GM18505 (cell line): ENCODE measurements around the gene XYLT1.

ENCODE experiments used
- ATAC-seq: cut with Tn5 transposase; IDR thresholded peaks from one replicate; pipeline ENCODE4 v1.9.1; 2021; ENCODE audit not compliant: unreplicated experiment
- POLR2A ChIP-seq: IDR thresholded peaks from 4 replicates; pipeline ENCODE4 v1.6.1; 2011; ENCODE audit warnings: borderline replicate concordance; ENCODE audit not compliant: insufficient read depth, insufficient read length; ENCODE audit errors: extremely low read depth

XYLT1 gene

GRCh38 chr16:17358846-17359245, 111.9 kb downstream of the XYLT1 start:
- no peak for ATAC-seq
- TF ChIP-seq POLR2A, result no peak

DNA sequence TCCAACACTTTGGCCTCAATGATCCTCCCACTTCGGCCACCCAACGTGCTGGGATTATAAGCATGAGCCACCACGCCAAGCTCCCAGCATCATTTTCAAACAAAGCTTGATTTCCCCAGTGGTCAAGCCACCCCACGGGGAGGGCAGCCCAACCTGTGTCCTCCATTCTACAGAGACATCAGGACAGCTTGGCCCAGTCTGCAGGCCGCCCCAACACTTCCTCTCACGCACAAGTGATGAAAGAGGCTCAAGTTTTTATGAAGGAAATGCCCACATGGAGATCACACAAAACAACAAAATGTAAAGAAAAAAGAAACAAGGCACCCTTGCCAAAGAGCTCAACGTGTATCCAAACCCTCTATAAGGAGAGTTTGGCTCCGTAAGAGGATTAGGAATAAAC, 112.4 kb downstream of the XYLT1 start:
- no peak for ATAC-seq

GRCh38 chr16:17357307-17358062, 113.3 kb downstream of the XYLT1 start:
- ATAC-seq, result no peak
- TF ChIP-seq POLR2A, result no peak

More for the DNA sequence above, 112.4 kb downstream of the XYLT1 start:
- TF ChIP-seq POLR2A, result no peak

- no peak for ATAC-seq
Measured at GRCh38 chr16:17356243-17356933, 114.4 kb downstream of the XYLT1 start.

GRCh38 chr16:17354685-17355084, 116.1 kb downstream of the XYLT1 start:
- ATAC-seq, result no peak
- no peak for TF ChIP-seq POLR2A

More at GRCh38 chr16:17356243-17356933, 114.4 kb downstream of the XYLT1 start:
- TF ChIP-seq POLR2A, result no peak

DNA sequence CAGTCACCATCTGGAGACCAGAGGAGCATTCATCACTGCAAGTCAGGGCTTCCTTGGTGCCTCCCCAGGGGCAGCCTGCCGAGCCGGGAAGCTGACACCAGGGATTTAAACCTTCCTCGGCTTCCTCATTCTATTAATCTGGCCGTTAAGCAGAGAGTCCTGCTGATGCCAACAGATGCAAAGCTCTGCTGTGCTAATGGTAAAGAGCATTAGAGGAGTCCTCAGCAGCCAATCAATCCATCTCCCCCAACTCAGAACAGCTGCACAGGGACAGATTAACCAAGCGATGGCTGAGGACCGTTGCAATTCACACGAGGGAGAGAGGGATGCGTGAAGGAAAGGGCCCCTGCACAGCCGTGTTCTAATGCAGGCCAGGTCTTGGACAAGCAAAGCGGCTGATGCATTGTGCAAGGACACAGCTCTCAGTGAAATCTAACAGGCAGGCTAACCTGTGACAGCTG, 116.6 kb downstream of the XYLT1 start:
- no peak for TF ChIP-seq POLR2A
- no peak for ATAC-seq

DNA sequence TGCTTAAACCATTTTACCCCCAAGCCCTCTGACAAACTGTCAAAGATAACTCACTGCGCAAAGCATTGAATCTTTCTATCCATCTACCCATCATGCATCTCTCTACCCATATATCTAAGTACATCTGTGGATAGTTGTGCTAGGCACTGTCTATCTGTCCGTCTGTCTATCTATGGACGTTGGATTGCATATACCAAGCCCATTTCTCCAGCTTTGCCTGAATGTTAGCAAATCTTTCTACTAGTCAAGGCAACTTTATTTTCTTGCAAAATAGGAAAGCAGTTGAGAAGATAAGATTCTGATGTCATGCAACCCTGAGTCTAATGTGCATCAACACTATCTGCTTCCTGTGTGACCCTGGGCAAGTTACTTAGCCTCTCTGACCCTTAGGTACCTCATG, 117.2 kb downstream of the XYLT1 start:
- no peak for ATAC-seq
- TF ChIP-seq POLR2A, result no peak

GRCh38 chr16:17351441-17352035, 119.2 kb downstream of the XYLT1 start:
- ATAC-seq, result no peak
- TF ChIP-seq POLR2A, result no peak

DNA sequence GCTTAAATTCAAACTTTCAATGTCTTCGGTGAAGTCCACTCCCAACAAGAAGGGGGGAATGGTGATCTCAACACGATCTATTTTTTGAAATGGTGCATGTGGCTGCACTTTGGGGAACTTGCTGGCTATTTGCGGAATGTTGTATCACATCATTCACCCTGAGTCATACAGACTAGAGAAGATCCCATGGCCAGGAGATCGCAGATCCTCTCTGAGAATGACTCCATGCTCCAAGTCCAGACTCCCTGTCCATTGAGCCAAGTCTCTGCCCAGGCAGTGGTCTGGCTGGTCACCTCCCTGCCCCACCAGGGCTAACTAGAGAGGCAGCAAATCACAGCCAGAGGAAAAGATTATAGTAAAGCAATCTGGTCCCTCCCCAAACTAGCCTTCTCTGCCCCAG, 120.6 kb downstream of the XYLT1 start:
- no peak for TF ChIP-seq POLR2A
- no peak for ATAC-seq

- no peak for ATAC-seq
- no peak for TF ChIP-seq POLR2A
Measured at GRCh38 chr16:17348826-17349225, 121.9 kb downstream of the XYLT1 start.

- no peak for TF ChIP-seq POLR2A
- no peak for ATAC-seq
Measured at GRCh38 chr16:17348042-17348783, 122.5 kb downstream of the XYLT1 start.

- TF ChIP-seq POLR2A, result no peak
- ATAC-seq, result no peak
Measured at GRCh38 chr16:17347624-17348023, 123.1 kb downstream of the XYLT1 start.
